GM12878 (cell line): ENCODE results near the gene CNTN2. TPM values are rescaled to one million over a fixed set of nuclear protein-coding genes. Genes with fewer than 3 reads are reported as not detected.

Source experiments
- ATAC-seq: fragments of 200-7000 bp; cut with Tn5 transposase; 3 replicates; pipeline ENCODE4 v1.9.1; 2020; ENCODE audit warnings: mild to moderate bottlenecking, moderate library complexity
- BruUV-seq: library from RNA; stranded (reverse); fragments of 400-500 nt; replicated peaks from 2 replicates; lab custom pipeline; 2021; lab: Mats Ljungman, UMichigan
- CTCF ChIA-PET: fragments of 300-600 bp; sonication (Branson Sonifier 250); formaldehyde crosslinking; extraction: SDS; loops from one replicate; lab custom pipeline; 2021; ENCODE audit warnings: inconsistent platforms; lab: Yijun Ruan, JAX
- POLR2A ChIA-PET: fragments of 350-600 bp; formaldehyde crosslinking; extraction: SDS; loops from one replicate; lab custom pipeline; 2021; ENCODE audit warnings: inconsistent platforms; lab: Charles Lee
- RAD21 ChIA-PET: fragments of 300-600 bp; sonication (Branson Sonifier 250); formaldehyde crosslinking; loops from one replicate; lab custom pipeline; 2023; ENCODE audit warnings: antibody characterized with exemption; ENCODE audit not compliant: unreplicated experiment; lab: Charles Lee
- SMC1A ChIA-PET: fragments of 300-600 bp; sonication (Branson Sonifier 250); formaldehyde crosslinking; loops from one replicate; lab custom pipeline; 2023; ENCODE audit not compliant: unreplicated experiment, uncharacterized antibody; lab: Charles Lee
- DNase-seq: peaks from one replicate; pipeline ENCODE4 v3.0.0-alpha.2; 2011; ENCODE audit warnings: low read depth, low spot score
- FAIRE-seq: peaks from 3 replicates; lab custom pipeline; 2011; peaks lifted over from hg19 to GRCh38; lab: Jason Lieb, UNC
- H2AFZ ChIP-seq: 2 replicates; pipeline ENCODE4 v1.6.0; 2011; ENCODE audit warnings: low read depth, low read length, control low read depth; ENCODE audit not compliant: control insufficient read depth
- H3K27ac ChIP-seq: 2 replicates; pipeline ENCODE4 v1.5.1; 2011; ENCODE audit warnings: control low read depth; ENCODE audit not compliant: control insufficient read depth, insufficient read depth
- H3K27me3 ChIP-seq, 2 experiments: replicated peaks in 1 of 2; 2 replicates each; pipeline versions ENCODE4 v1.6.0 to v1.6.1; 2011; ENCODE audit warnings: low read length in 1 of 2; ENCODE audit not compliant: control insufficient read depth in 2 of 2, insufficient read depth in 2 of 2
- H3K36me3 ChIP-seq, 2 experiments: 2 replicates each; pipeline ENCODE4 v1.5.1; 2011; ENCODE audit warnings: low read length in 1 of 2; ENCODE audit not compliant: control insufficient read depth in 2 of 2, insufficient read depth in 2 of 2
- H3K4me1 ChIP-seq: 2 replicates; pipeline ENCODE4 v1.6.1; 2011; ENCODE audit warnings: mild to moderate bottlenecking, low read length, moderate library complexity, mixed read lengths; ENCODE audit not compliant: control insufficient read depth, insufficient read depth
- H3K4me2 ChIP-seq: 2 replicates; pipeline ENCODE4 v1.6.0; 2011; ENCODE audit warnings: control low read depth; ENCODE audit not compliant: control insufficient read depth, insufficient read depth
- H3K4me3 ChIP-seq: fragments of 200-600 bp; sonication (generic); 2 replicates; pipeline ENCODE4 v1.5.1; 2016
- H3K79me2 ChIP-seq: 2 replicates; pipeline ENCODE4 v1.6.0; 2011; ENCODE audit warnings: low read length; ENCODE audit not compliant: control insufficient read depth, insufficient read depth
- H3K9ac ChIP-seq: 2 replicates; pipeline ENCODE4 v1.8.0; 2011; ENCODE audit warnings: low read length, control low read depth, mixed read lengths; ENCODE audit not compliant: control insufficient read depth, insufficient read depth
- H3K9me3 ChIP-seq: replicated peaks from 3 replicates; pipeline ENCODE4 v1.5.1; 2011; ENCODE audit warnings: mild to moderate bottlenecking, low read length; ENCODE audit not compliant: control insufficient read depth, insufficient read depth
- H4K20me1 ChIP-seq: 2 replicates; pipeline ENCODE4 v1.6.0; 2011; ENCODE audit not compliant: control insufficient read depth, insufficient read depth
- CREM ChIP-seq: IDR thresholded peaks from 2 replicates; pipeline ENCODE4 v1.6.1; 2014; ENCODE audit warnings: antibody characterized with exemption, low read depth
- DPF2 ChIP-seq: fragments of 450-650 bp; IDR thresholded peaks from 2 replicates; pipeline ENCODE4 v1.6.1; 2017; ENCODE audit warnings: mild to moderate bottlenecking
- IRF4 ChIP-seq: IDR thresholded peaks from 2 replicates; pipeline ENCODE4 v1.6.1; 2011; ENCODE audit warnings: low read depth, low read length
- JUND ChIP-seq: IDR thresholded peaks from 2 replicates; pipeline ENCODE4 v1.6.1; 2012; ENCODE audit warnings: low read depth, mild to moderate bottlenecking, low read length, improper control_type of control experiment, moderate library complexity
- NFYB ChIP-seq: IDR thresholded peaks from 2 replicates; pipeline ENCODE4 v1.6.1; 2011; ENCODE audit warnings: low read depth, mild to moderate bottlenecking, low read length, improper control_type of control experiment, moderate library complexity; ENCODE audit not compliant: insufficient read depth
- PAX8 ChIP-seq: fragments of 450-650 bp; IDR thresholded peaks from 2 replicates; pipeline ENCODE4 v1.6.1; 2017; ENCODE audit warnings: mild to moderate bottlenecking, moderate library complexity
- POU2F2 ChIP-seq: IDR thresholded peaks from 3 replicates; pipeline ENCODE4 v1.6.1; 2011; ENCODE audit warnings: low read depth, mild to moderate bottlenecking, low read length, borderline replicate concordance
- SREBF1 ChIP-seq: IDR thresholded peaks from 2 replicates; pipeline ENCODE4 v1.6.1; 2012; ENCODE audit warnings: mild to moderate bottlenecking, low read length
- SRF ChIP-seq, 2 experiments: IDR thresholded peaks; 2 replicates each; pipeline ENCODE4 v1.6.1; 2011; ENCODE audit warnings: low read depth in 2 of 2, low read length in 2 of 2, mild to moderate bottlenecking in 1 of 2, moderate library complexity in 1 of 2
- SUZ12 ChIP-seq: fragments of 200-600 bp; sonication (generic); IDR thresholded peaks from one replicate; pipeline ENCODE4 v1.6.1; 2018; ENCODE audit warnings: antibody characterized with exemption, mild to moderate bottlenecking; ENCODE audit not compliant: unreplicated experiment
- USF1 ChIP-seq: IDR thresholded peaks from 2 replicates; pipeline ENCODE4 v1.6.1; 2011; ENCODE audit warnings: borderline replicate concordance, low read depth, mild to moderate bottlenecking, moderate library complexity, mixed read lengths, low read length; ENCODE audit not compliant: insufficient read depth; ENCODE audit errors: extremely low read length
- ZNF384 ChIP-seq: IDR thresholded peaks from 2 replicates; pipeline ENCODE4 v1.6.1; 2012; ENCODE audit warnings: low read depth, mild to moderate bottlenecking, low read length, improper control_type of control experiment, borderline replicate concordance
- ZNF592 ChIP-seq: fragments of 450-650 bp; IDR thresholded peaks from 2 replicates; pipeline ENCODE4 v1.6.1; 2017; ENCODE audit warnings: mild to moderate bottlenecking, moderate library complexity
- ZSCAN29 ChIP-seq: fragments of 450-650 bp; IDR thresholded peaks from 2 replicates; pipeline ENCODE4 v1.6.1; 2017; ENCODE audit warnings: mild to moderate bottlenecking, moderate library complexity
- WGBS: methylation state at CpG from one replicate; pipeline ENCODE4 v1.1.6; 2016; ENCODE audit warnings: low lambda C conversion rate; ENCODE audit not compliant: insufficient replicate concordance, insufficient coverage; ENCODE audit errors: missing lambda C conversion rate; 5-methylcytosine and 5-hydroxymethylcytosine counted together
- in situ Hi-C: fragments of 300-500 bp; cut with MboI; formaldehyde crosslinking; loops from 9 replicates; pipeline ENCODE4 v1.14.3; 2018; ENCODE audit warnings: mixed read lengths
- intact Hi-C: fragments of 100-400 bp; cut with micrococcal nuclease; formaldehyde crosslinking; loops from one replicate; pipeline ENCODE4 v1.14.2; 2022; ENCODE audit not compliant: unreplicated experiment
- polyA plus RNA-seq, 11 experiments: library from polyadenylated mRNA; depleted of rRNA in 4 of 11; unstranded in 6 of 11; stranded (reverse) in 5 of 11; fragments of >200 nt; fragmentation: Nextera tagmentation in 4 of 11; fragmentation: Illumina TruSeq in 1 of 11; extraction: Ambion mirVana in 4 of 11; extraction: Trizol in 1 of 11; gene quantifications; 1 replicate in 1 of 11; 2 replicates in 10 of 11; pipeline versions ENCODE4 v1.2.1 to v1.2.3, GENCODE V29; 2011 to 2016; ENCODE audit warnings: inconsistent platforms in 2 of 11, missing spikeins in 2 of 11, low read depth in 1 of 11
- total RNA-seq, 4 experiments: library from RNA; depleted of rRNA in 3 of 4; stranded (reverse); fragments of >200 nt in 3 of 4; fragmentation: Illumina TruSeq in 1 of 4; extraction: Trizol in 1 of 4; gene quantifications; 2 replicates each; pipeline versions ENCODE4 v1.2.1 to v1.2.3, GENCODE V29; 2013 to 2021

CNTN2 gene
- total and polyA plus RNA-seq, 10 of the 15 experiments (the other 5 are each of a cell fraction or from before 2014, with no cell fraction given), result 0.03 TPM; not detected in 9

- no peak overlapping the region for H3K27ac ChIP-seq
- H3K27me3 ChIP-seq, result peaks cover 0 to 20% of the 10 kb centered on the region in 2 experiments; a peak in 3 of 4 replicates
- DNase-seq (no peak), ATAC-seq (no peak), FAIRE-seq (no peak)
- no peaks in the 10 kb centered on the region for H4K20me1 ChIP-seq
- intact Hi-C loops, result no loop called here
- ChIA-PET CTCF (no interaction called here), POLR2A (no interaction called here), RAD21 (no interaction called here), SMC1A (no interaction called here)
- H3K36me3 ChIP-seq, result no peaks in the 10 kb centered on the region
- no peak overlapping the region for H2AFZ ChIP-seq
- H3K9me3 ChIP-seq, result no peaks in the 10 kb centered on the region
- H3K4me1 ChIP-seq, result no peaks in the 10 kb centered on the region
- H3K9ac ChIP-seq, result no peak overlapping the region
- 23% methylated on average over 6 of the region's 6 CpGs for WGBS
- no peaks in the 10 kb centered on the region for H3K79me2 ChIP-seq
- in situ Hi-C loops, result no loop called here
- TF ChIP-seq DPF2 (no peak), IRF4 (no peak), ZNF592 (no peak), POU2F2 (no peak), ZSCAN29 (no peak), NFYB (no peak), JUND (no peak), SUZ12 (no peak), CREM (no peak), SRF (IDR thresholded peaks at IDR 0.05; ENCODE audit: low read depth in 2 of 2, low read length in 2 of 2) (no peak), USF1 (no peak), ZNF384 (no peak), SREBF1 (no peak), PAX8 (no peak)
- no peak overlapping the region for H3K4me2 ChIP-seq
- no peak overlapping the region for H3K4me3 ChIP-seq
- BruUV-seq, result no TSS peak
These were observed 26.0 kb upstream of the CNTN2 start for GRCh38 chr1:205017001-205017400.
